Measurements from ENCODE around the gene NDFIP2. TPM values are rescaled to one million over a fixed set of nuclear protein-coding genes. Genes with fewer than 3 reads are reported as not detected.
A peak's percentile ranks its signal among the peaks of the same experiment; 100 is the strongest.

NDFIP2 gene
- total and polyA plus RNA-seq, 5 donors from 2014 or later, result 2.9 to 5.4 (median 4.7) TPM

- Histone ChIP-seq H3K27me3 (ENCODE audit: control insufficient read depth, insufficient read depth, low read length) (no peaks in the 10 kb centered on the region), H3K36me3 (ENCODE audit: control insufficient read depth, insufficient read depth, low read length) (no peaks in the 10 kb centered on the region), H3K4me1 (ENCODE audit: control insufficient read depth, insufficient read depth, low read length, poor library complexity, severe bottlenecking) (peaks cover 32% of the 10 kb centered on the region), H3K4me3 (ENCODE audit: low read depth, low read length) (peak overlapping the region; percentile 45), H3K27ac (ENCODE audit: insufficient read depth, low read length, poor library complexity, severe bottlenecking) (peak overlapping the region; percentile 62), H3K9me3 (ENCODE audit: control insufficient read depth in 2 of 2, low read length in 2 of 2) (no peaks in the 10 kb centered on the region)
- Mint-ChIP-seq H3K9me3 (peaks cover 0 to 1% (median 0%) of the 10 kb centered on the region in 7 donors), H3K4me1 (peaks cover 18 to 57% (median 33%) of the 10 kb centered on the region in 4 donors), H3K27me3 (no peaks in the 10 kb centered on the region), H3K4me3 (peak overlapping the region in 1 of 4 donors; percentile 44), H3K27ac (peak overlapping the region in 2 of 3 donors; percentile 50 to 98), H3K36me3 (no peaks in the 10 kb centered on the region)
- no peak for ATAC-seq (ENCODE audit: low read depth in 2 of 2)
- DNase-seq, result peak in 1 of 3 donors; percentile 8
Measured at GRCh38 chr13:79452239-79452913, 28.6 kb upstream of the NDFIP2 start.

GRCh38 chr13:79455331-79455730 lies 25.6 kb upstream of the NDFIP2 start:
- no peaks in the 10 kb centered on the region for H3K36me3 ChIP-seq (ENCODE audit: control insufficient read depth, insufficient read depth, low read length)
- peaks cover 15% of the 10 kb centered on the region for H3K4me1 ChIP-seq (ENCODE audit: control insufficient read depth, insufficient read depth, low read length, poor library complexity, severe bottlenecking)
- Mint-ChIP-seq H3K4me1 (peaks cover 11 to 46% (median 29%) of the 10 kb centered on the region in 4 donors), H3K27ac (no peak overlapping the region), H3K36me3 (no peaks in the 10 kb centered on the region), H3K4me3 (no peak overlapping the region), H3K9me3 (no peaks in the 10 kb centered on the region), H3K27me3 (no peaks in the 10 kb centered on the region)
- no peak overlapping the region for H3K27ac ChIP-seq (ENCODE audit: insufficient read depth, low read length, poor library complexity, severe bottlenecking)
- DNase-seq, result no peak
- no peak for ATAC-seq (ENCODE audit: low read depth in 2 of 2)
- H3K27me3 ChIP-seq (ENCODE audit: control insufficient read depth, insufficient read depth, low read length), result no peaks in the 10 kb centered on the region
- no peaks in the 10 kb centered on the region for H3K9me3 ChIP-seq (ENCODE audit: control insufficient read depth in 2 of 2, low read length in 2 of 2)
- H3K4me3 ChIP-seq (ENCODE audit: low read depth, low read length), result no peak overlapping the region

DNA sequence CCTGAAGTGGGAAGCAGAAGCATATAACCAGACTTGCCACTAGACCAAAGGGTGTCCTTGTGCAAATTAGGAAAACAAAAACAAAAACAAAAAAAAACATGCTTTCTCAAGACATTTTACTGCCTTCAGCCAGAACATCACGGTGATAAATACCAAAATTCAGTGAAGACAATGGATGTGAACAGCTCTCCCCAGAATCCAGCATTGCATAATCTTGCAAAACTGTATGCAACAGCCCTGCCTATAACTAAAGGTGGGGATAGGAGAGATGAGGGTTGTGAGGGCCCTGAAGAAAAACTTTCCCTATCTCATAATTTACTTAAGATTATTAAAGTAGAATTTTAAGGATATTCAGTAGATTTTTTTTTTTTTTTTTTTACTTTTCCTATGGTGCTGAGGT lies 24.9 kb upstream of the NDFIP2 start:
- peaks cover 11 to 45% (median 26%) of the 10 kb centered on the region in 4 donors for H3K4me1 Mint-ChIP-seq
- no peaks in the 10 kb centered on the region for H3K36me3 ChIP-seq (ENCODE audit: control insufficient read depth, insufficient read depth, low read length)
- no peak for ATAC-seq (ENCODE audit: low read depth in 2 of 2)
- no peak overlapping the region for H3K27ac ChIP-seq (ENCODE audit: insufficient read depth, low read length, poor library complexity, severe bottlenecking)
- H3K4me3 ChIP-seq (ENCODE audit: low read depth, low read length), result no peak overlapping the region
- no peak overlapping the region for H3K27ac Mint-ChIP-seq
- no peak for DNase-seq
- H3K9me3 ChIP-seq (ENCODE audit: control insufficient read depth in 2 of 2, low read length in 2 of 2), result no peaks in the 10 kb centered on the region
- no peaks in the 10 kb centered on the region for H3K9me3 Mint-ChIP-seq
- H3K4me3 Mint-ChIP-seq, result no peak overlapping the region
- peaks cover 14% of the 10 kb centered on the region for H3K4me1 ChIP-seq (ENCODE audit: control insufficient read depth, insufficient read depth, low read length, poor library complexity, severe bottlenecking)
- no peaks in the 10 kb centered on the region for H3K27me3 Mint-ChIP-seq
- no peaks in the 10 kb centered on the region for H3K27me3 ChIP-seq (ENCODE audit: control insufficient read depth, insufficient read depth, low read length)
- no peaks in the 10 kb centered on the region for H3K36me3 Mint-ChIP-seq

- Mint-ChIP-seq H3K27ac (no peak overlapping the region), H3K4me1 (peaks cover 9 to 38% (median 19%) of the 10 kb centered on the region in 4 donors), H3K36me3 (no peaks in the 10 kb centered on the region), H3K9me3 (no peaks in the 10 kb centered on the region), H3K27me3 (no peaks in the 10 kb centered on the region), H3K4me3 (no peak overlapping the region)
- Histone ChIP-seq H3K4me1 (ENCODE audit: control insufficient read depth, insufficient read depth, low read length, poor library complexity, severe bottlenecking) (peaks cover 7% of the 10 kb centered on the region), H3K4me3 (ENCODE audit: low read depth, low read length) (no peak overlapping the region), H3K9me3 (ENCODE audit: control insufficient read depth in 2 of 2, low read length in 2 of 2) (no peaks in the 10 kb centered on the region), H3K27me3 (ENCODE audit: control insufficient read depth, insufficient read depth, low read length) (no peaks in the 10 kb centered on the region), H3K27ac (ENCODE audit: insufficient read depth, low read length, poor library complexity, severe bottlenecking) (no peak overlapping the region), H3K36me3 (ENCODE audit: control insufficient read depth, insufficient read depth, low read length) (no peaks in the 10 kb centered on the region)
- no peak for ATAC-seq (ENCODE audit: low read depth in 2 of 2)
- DNase-seq, result no peak
Measured at GRCh38 chr13:79456656-79457365, 24.1 kb upstream of the NDFIP2 start.

GRCh38 chr13:79457390-79457789 lies 23.6 kb upstream of the NDFIP2 start:
- Mint-ChIP-seq H3K4me3 (no peak overlapping the region), H3K27ac (no peak overlapping the region), H3K36me3 (no peaks in the 10 kb centered on the region), H3K4me1 (peaks cover 7 to 32% (median 15%) of the 10 kb centered on the region in 4 donors), H3K9me3 (no peaks in the 10 kb centered on the region), H3K27me3 (no peaks in the 10 kb centered on the region)
- Histone ChIP-seq H3K36me3 (ENCODE audit: control insufficient read depth, insufficient read depth, low read length) (no peaks in the 10 kb centered on the region), H3K27me3 (ENCODE audit: control insufficient read depth, insufficient read depth, low read length) (no peaks in the 10 kb centered on the region), H3K4me1 (ENCODE audit: control insufficient read depth, insufficient read depth, low read length, poor library complexity, severe bottlenecking) (peaks cover 2% of the 10 kb centered on the region), H3K9me3 (ENCODE audit: control insufficient read depth in 2 of 2, low read length in 2 of 2) (no peaks in the 10 kb centered on the region), H3K4me3 (ENCODE audit: low read depth, low read length) (no peak overlapping the region), H3K27ac (ENCODE audit: insufficient read depth, low read length, poor library complexity, severe bottlenecking) (no peak overlapping the region)
- DNase-seq (no peak), ATAC-seq (ENCODE audit: low read depth in 2 of 2) (no peak)

GRCh38 chr13:79457948-79458347 lies 23.0 kb upstream of the NDFIP2 start:
- H3K36me3 Mint-ChIP-seq, result no peaks in the 10 kb centered on the region

DNA sequence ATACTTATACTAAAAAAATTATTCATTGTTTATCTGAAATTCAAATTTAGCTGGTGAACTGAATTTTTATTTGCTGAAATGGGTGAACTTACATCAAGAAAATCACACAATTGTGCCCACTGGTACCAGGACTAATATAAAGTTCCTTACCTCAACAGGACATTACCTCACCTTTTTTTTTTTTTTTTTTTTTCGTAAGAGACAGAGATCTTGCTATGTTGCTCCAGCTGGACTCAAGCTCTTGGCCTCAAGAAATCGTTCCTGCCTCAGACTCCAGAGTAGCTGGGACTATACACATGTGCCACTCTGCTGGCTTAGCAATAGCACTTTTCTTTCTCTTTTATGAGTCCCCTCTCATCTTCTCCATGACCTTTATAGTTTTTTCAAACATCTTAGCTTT lies 22.5 kb upstream of the NDFIP2 start:
- Mint-ChIP-seq H3K36me3 (no peaks in the 10 kb centered on the region), H3K4me1 (peaks cover 4 to 22% (median 11%) of the 10 kb centered on the region in 4 donors), H3K27me3 (no peaks in the 10 kb centered on the region), H3K4me3 (no peak overlapping the region), H3K27ac (no peak overlapping the region), H3K9me3 (peaks cover 0 to 2% (median 0%) of the 10 kb centered on the region in 7 donors)
- DNase-seq (no peak), ATAC-seq (ENCODE audit: low read depth in 2 of 2) (no peak)
- no peak overlapping the region for H3K4me3 ChIP-seq (ENCODE audit: low read depth, low read length)
- H3K9me3 ChIP-seq (ENCODE audit: control insufficient read depth in 2 of 2, low read length in 2 of 2), result no peaks in the 10 kb centered on the region
- no peak overlapping the region for H3K27ac ChIP-seq (ENCODE audit: insufficient read depth, low read length, poor library complexity, severe bottlenecking)
- no peaks in the 10 kb centered on the region for H3K36me3 ChIP-seq (ENCODE audit: control insufficient read depth, insufficient read depth, low read length)
- no peaks in the 10 kb centered on the region for H3K4me1 ChIP-seq (ENCODE audit: control insufficient read depth, insufficient read depth, low read length, poor library complexity, severe bottlenecking)
- H3K27me3 ChIP-seq (ENCODE audit: control insufficient read depth, insufficient read depth, low read length), result no peaks in the 10 kb centered on the region

More at GRCh38 chr13:79457948-79458347, 23.0 kb upstream of the NDFIP2 start:
- Histone ChIP-seq H3K27ac (ENCODE audit: insufficient read depth, low read length, poor library complexity, severe bottlenecking) (no peak overlapping the region), H3K27me3 (ENCODE audit: control insufficient read depth, insufficient read depth, low read length) (no peaks in the 10 kb centered on the region), H3K4me3 (ENCODE audit: low read depth, low read length) (no peak overlapping the region), H3K4me1 (ENCODE audit: control insufficient read depth, insufficient read depth, low read length, poor library complexity, severe bottlenecking) (no peaks in the 10 kb centered on the region), H3K9me3 (ENCODE audit: control insufficient read depth in 2 of 2, low read length in 2 of 2) (no peaks in the 10 kb centered on the region), H3K36me3 (ENCODE audit: control insufficient read depth, insufficient read depth, low read length) (no peaks in the 10 kb centered on the region)
- Mint-ChIP-seq H3K27ac (no peak overlapping the region), H3K9me3 (no peaks in the 10 kb centered on the region), H3K4me1 (peaks cover 4 to 27% (median 11%) of the 10 kb centered on the region in 4 donors), H3K4me3 (no peak overlapping the region), H3K27me3 (no peaks in the 10 kb centered on the region)
- DNase-seq (peak in 2 of 3 donors; percentile 11 to 44), ATAC-seq (ENCODE audit: low read depth in 2 of 2) (peak; percentile 69)
